Testis (tissue), 2 donors: Measurements from ENCODE around the gene ADPRH.

ENCODE experiments used
- CTCF ChIP-seq, 3 experiments: fragments of 450-650 bp in 2 of 3; fragments of 200-600 bp in 1 of 3; sonication (generic) in 1 of 3; IDR thresholded peaks; one replicate each; pipeline ENCODE4 v1.5.1; 2016 to 2019; ENCODE audit warnings: antibody characterized with exemption in 3 of 3, mild to moderate bottlenecking in 2 of 3, moderate library complexity in 1 of 3
- POLR2A ChIP-seq: fragments of 450-650 bp; IDR thresholded peaks from one replicate; pipeline ENCODE4 v1.6.1; 2017; ENCODE audit warnings: antibody characterized with exemption, mild to moderate bottlenecking, moderate library complexity

- TF ChIP-seq POLR2A (no peak), CTCF (IDR thresholded peaks at IDR 0.05) (no peak)
These were observed 57.0 kb downstream of the ADPRH start for GRCh38 chr3:119636249-119636648.
